Endothelial cell of umbilical vein (primary cell): ENCODE data around the gene WDR18. TPM values are rescaled to one million over a fixed set of nuclear protein-coding genes. Genes with fewer than 3 reads are reported as not detected.
A peak's percentile ranks its signal among the peaks of the same experiment; 100 is the strongest.

Experiments used
- BruUV-seq: library from RNA; stranded (reverse); fragments of 400-500 nt; replicated peaks from 2 replicates; lab custom pipeline; 2021; lab: Mats Ljungman, UMichigan
- CTCF ChIA-PET: fragments of 300-600, 350-600 bp; sonication (Branson Sonifier 250); formaldehyde crosslinking; loops from one replicate; lab custom pipeline; 2021; ENCODE audit warnings: antibody characterized with exemption, inconsistent platforms; lab: Charles Lee
- POLR2A ChIA-PET: fragments of 300-600, 350-600 bp; sonication (Branson Sonifier 250); formaldehyde crosslinking; loops from one replicate; lab custom pipeline; 2021; ENCODE audit warnings: antibody characterized with exemption, inconsistent platforms; lab: Charles Lee
- DNase-seq: peaks from one replicate; pipeline ENCODE4 v3.0.0-alpha.2; 2011; ENCODE audit warnings: low read depth, low spot score
- FAIRE-seq: peaks from 2 replicates; lab custom pipeline; 2011; peaks lifted over from hg19 to GRCh38; lab: Jason Lieb, UNC
- H2AFZ ChIP-seq: 2 replicates; pipeline ENCODE4 v1.6.0; 2012; ENCODE audit warnings: low read depth, low read length, control low read depth, inconsistent platforms
- H3K27ac ChIP-seq: 2 replicates; pipeline ENCODE4 v1.5.1; 2011; ENCODE audit warnings: low read depth, mild to moderate bottlenecking, control low read depth, low read length, moderate library complexity; ENCODE audit not compliant: insufficient read depth
- H3K27me3 ChIP-seq, 2 experiments: 2 replicates each; pipeline versions ENCODE4 v1.6.0 to v1.6.1; 2011; ENCODE audit warnings: low read length in 2 of 2, mixed read lengths in 1 of 2; ENCODE audit not compliant: control insufficient read depth in 2 of 2, insufficient read depth in 2 of 2
- H3K36me3 ChIP-seq, 2 experiments: 2 replicates in 1 of 2; 3 replicates in 1 of 2; pipeline ENCODE4 v1.5.1; 2011; ENCODE audit warnings: low read length in 2 of 2, mild to moderate bottlenecking in 1 of 2, moderate library complexity in 1 of 2; ENCODE audit not compliant: control insufficient read depth in 2 of 2, insufficient read depth in 2 of 2; ENCODE audit errors: extremely low read depth in 1 of 2
- H3K4me1 ChIP-seq: 3 replicates; pipeline ENCODE4 v1.5.1; 2011; ENCODE audit warnings: mild to moderate bottlenecking, low read length; ENCODE audit not compliant: control insufficient read depth, insufficient read depth; ENCODE audit errors: extremely low read depth
- H3K4me2 ChIP-seq: 2 replicates; pipeline ENCODE4 v1.6.1; 2011; ENCODE audit warnings: low read length, control low read depth, mixed read lengths; ENCODE audit not compliant: insufficient read depth
- H3K4me3 ChIP-seq, 3 experiments: fragments of 200-600 bp in 1 of 3; sonication (generic), shearing (Covaris generic) in 1 of 3; replicated peaks in 1 of 3; 2 replicates each; pipeline ENCODE4 v1.5.1; 2011 to 2016; ENCODE audit warnings: control low read depth in 3 of 3, low read length in 3 of 3, mild to moderate bottlenecking in 2 of 3, inconsistent platforms in 1 of 3, low read depth in 1 of 3, moderate library complexity in 1 of 3; ENCODE audit not compliant: insufficient read depth in 1 of 3
- H3K79me2 ChIP-seq: 2 replicates; pipeline ENCODE4 v1.6.0; 2012; ENCODE audit warnings: low read length, inconsistent platforms; ENCODE audit not compliant: control insufficient read depth, insufficient read depth
- H3K9ac ChIP-seq: replicated peaks from 2 replicates; pipeline ENCODE3; 2011; ENCODE audit warnings: low read length, control low read depth; ENCODE audit not compliant: insufficient read depth; ENCODE audit errors: extremely low read depth
- H3K9me1 ChIP-seq: replicated peaks from 3 replicates; pipeline ENCODE4 v1.6.0; 2011; ENCODE audit warnings: mild to moderate bottlenecking, low read length; ENCODE audit not compliant: control insufficient read depth, insufficient read depth; ENCODE audit errors: extremely low read depth
- H3K9me3 ChIP-seq: replicated peaks from 2 replicates; pipeline ENCODE4 v1.5.1; 2012; ENCODE audit warnings: low read length, inconsistent platforms; ENCODE audit not compliant: control insufficient read depth, insufficient read depth
- H4K20me1 ChIP-seq: replicated peaks from 2 replicates; pipeline ENCODE3; 2011; ENCODE audit warnings: mild to moderate bottlenecking, low read length; ENCODE audit not compliant: control insufficient read depth, insufficient read depth; ENCODE audit errors: extremely low read depth
- CTCF ChIP-seq, 2 donors: IDR thresholded peaks; 1 replicate in 1 of 2; 2 replicates in 1 of 2; pipeline ENCODE4 v1.5.1; 2011; ENCODE audit warnings: low read length in 2 of 2, mild to moderate bottlenecking in 2 of 2, moderate library complexity in 2 of 2, control low read depth in 1 of 2, inconsistent platforms in 1 of 2, low read depth in 1 of 2; ENCODE audit not compliant: insufficient read depth in 1 of 2; ENCODE audit errors: extremely low read depth in 1 of 2
- EZH2 ChIP-seq: IDR thresholded peaks from 2 replicates; pipeline ENCODE4 v1.6.1; 2012; ENCODE audit warnings: borderline replicate concordance, low read depth, mild to moderate bottlenecking, moderate library complexity, low read length, inconsistent platforms; ENCODE audit not compliant: severe bottlenecking
- FOS ChIP-seq: IDR thresholded peaks from 2 replicates; pipeline ENCODE4 v1.6.1; 2011; ENCODE audit warnings: mild to moderate bottlenecking, low read length, moderate library complexity, borderline replicate concordance; ENCODE audit not compliant: insufficient read depth
- GATA2 ChIP-seq: IDR thresholded peaks from 2 replicates; pipeline ENCODE4 v1.7.0; 2011; ENCODE audit warnings: low read depth, mild to moderate bottlenecking, moderate library complexity, mixed read lengths, low read length; ENCODE audit not compliant: insufficient read length, insufficient read depth
- JUN ChIP-seq: IDR thresholded peaks from 2 replicates; pipeline ENCODE4 v1.6.1; 2011; ENCODE audit warnings: borderline replicate concordance, low read depth; ENCODE audit not compliant: insufficient read length, insufficient read depth
- MAX ChIP-seq: IDR thresholded peaks from 2 replicates; pipeline ENCODE4 v1.6.1; 2011; ENCODE audit not compliant: insufficient read depth, insufficient read length
- MYC ChIP-seq: IDR thresholded peaks from one replicate; pipeline ENCODE4 v1.6.1; 2011; ENCODE audit warnings: mild to moderate bottlenecking, low read depth, low read length
- POLR2A ChIP-seq: IDR thresholded peaks from 2 replicates; pipeline ENCODE4 v1.6.1; 2012; ENCODE audit warnings: low read depth, mild to moderate bottlenecking, control low read depth, low read length
- POLR2AphosphoS5 ChIP-seq: IDR thresholded peaks from 2 replicates; pipeline ENCODE4 v1.6.1; 2012; ENCODE audit warnings: low read depth, mild to moderate bottlenecking, control low read depth, low read length, moderate library complexity; ENCODE audit not compliant: insufficient read depth
- dilution Hi-C: fragments of 300-500 bp; cut with MboI; formaldehyde crosslinking; loops from one replicate; pipeline ENCODE4 v1.15.0; 2019; ENCODE audit warnings: low sequenced_read_pairs; ENCODE audit not compliant: extremely low pct_ligation_motif_present
- intact Hi-C: fragments of 100-400 bp; cut with micrococcal nuclease; formaldehyde crosslinking; loops from one replicate; pipeline ENCODE4 v1.10.0; 2022
- polyA plus RNA-seq, 4 experiments: library from polyadenylated mRNA; depleted of rRNA in 3 of 4; stranded (reverse) in 3 of 4; unstranded in 1 of 4; fragments of >200 nt; gene quantifications; 2 replicates each; pipeline versions ENCODE4 v1.2.1 to v1.2.3, GENCODE V29; 2011 to 2012; ENCODE audit warnings: missing spikeins in 1 of 4
- total RNA-seq: library from RNA; stranded (reverse); gene quantifications from 2 replicates; pipeline ENCODE4 v1.2.3, GENCODE V29; 2021

WDR18 gene
- total and polyA plus RNA-seq, 2 donors (not counting 3 experiments of a cell fraction or from before 2014, with no cell fraction given): 54.8 to 102 TPM

GRCh38 chr19:1041272-1041834 is 57.2 kb downstream of the WDR18 start:
- Histone ChIP-seq H4K20me1 (no peaks in the 10 kb centered on the region), H2AFZ (no peak overlapping the region), H3K27me3 (no peaks in the 10 kb centered on the region), H3K79me2 (no peaks in the 10 kb centered on the region), H3K4me1 (peaks cover 25% of the 10 kb centered on the region), H3K4me3 (no peak overlapping the region), H3K4me2 (peak overlapping the region; percentile 83), H3K36me3 (peaks cover under 1 to 4% of the 10 kb centered on the region in 2 experiments), H3K9me3 (no peaks in the 10 kb centered on the region), H3K9ac (no peak overlapping the region), H3K27ac (no peak overlapping the region), H3K9me1 (no peaks in the 10 kb centered on the region)
- FAIRE-seq (no peak), DNase-seq (no peak)
- ChIA-PET POLR2A (interaction anchor here (0.9 kb wide), 1 partner anchor 15 kb away, joined by 3 read pairs; no protein-coding TSS in a partner anchor), CTCF (interaction anchor here (0.7 to 2.7 kb wide), 2 partner anchors 13 to 26 kb away, joined by 3 to 10 read pairs; partner anchors contain the start of gene ARHGAP45)
- dilution Hi-C loops (no loop called here), intact Hi-C loops (loop anchor here (2.0 kb wide), 1 partner anchor 53 kb away; the partner anchor contains the start of gene POLR2E)
- no peak for TF ChIP-seq JUN
- TF ChIP-seq CTCF (IDR thresholded peaks at IDR 0.05; ENCODE audit: extremely low read depth in 1 of 2, insufficient read depth in 1 of 2, low read depth in 1 of 2, low read length in 2 of 2): no peak
- no peak for TF ChIP-seq POLR2AphosphoS5
- TF ChIP-seq POLR2A: no peak
- TF ChIP-seq FOS: no peak
- no peak for TF ChIP-seq EZH2
- TF ChIP-seq MAX: no peak
- no peak for TF ChIP-seq MYC
- TF ChIP-seq GATA2: no peak
- no TSS peak for BruUV-seq
